ENCODE results near the gene ADGRL2.

Gene ADGRL2

DNA sequence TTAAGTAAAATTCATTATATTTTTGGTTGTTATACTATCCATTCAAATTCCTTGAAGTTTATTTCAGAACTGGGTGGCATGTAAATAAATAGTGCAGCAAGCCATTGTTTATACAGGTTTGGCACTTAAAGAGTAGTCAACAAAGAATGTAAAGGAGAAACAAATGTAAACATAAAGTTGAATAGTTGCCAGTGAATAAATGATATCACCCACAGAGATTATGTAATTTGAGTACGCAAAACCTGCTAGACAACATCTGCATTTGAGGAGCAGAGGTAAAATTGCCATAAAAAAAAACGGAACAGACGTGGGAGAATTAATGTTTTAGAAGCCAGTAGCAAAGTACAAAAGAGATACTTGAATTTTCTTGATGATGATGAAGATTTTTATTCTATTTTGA lies 111.6 kb downstream of the ADGRL2 start:
- no peak for DNase-seq (ENCODE audit: low spot score)

DNA sequence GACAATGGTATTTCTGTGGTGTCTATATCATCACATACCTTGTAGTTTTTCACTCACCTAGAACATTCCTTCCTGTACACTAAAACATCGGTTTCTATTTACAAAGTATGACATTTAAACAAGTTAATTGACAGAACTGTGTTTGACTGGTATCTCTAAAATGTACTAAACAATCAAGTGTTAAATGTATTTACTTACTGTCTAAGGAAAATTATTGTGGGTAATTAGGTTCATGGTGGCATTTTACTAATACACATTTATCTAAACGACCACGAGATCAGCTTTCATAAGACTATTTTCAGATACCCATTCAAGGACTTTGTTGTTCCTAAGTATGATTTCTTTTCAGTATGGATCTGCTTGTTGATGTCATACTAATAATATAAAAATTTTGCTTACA lies 115.2 kb downstream of the ADGRL2 start:
- no peak for DNase-seq (ENCODE audit: low spot score)

DNA sequence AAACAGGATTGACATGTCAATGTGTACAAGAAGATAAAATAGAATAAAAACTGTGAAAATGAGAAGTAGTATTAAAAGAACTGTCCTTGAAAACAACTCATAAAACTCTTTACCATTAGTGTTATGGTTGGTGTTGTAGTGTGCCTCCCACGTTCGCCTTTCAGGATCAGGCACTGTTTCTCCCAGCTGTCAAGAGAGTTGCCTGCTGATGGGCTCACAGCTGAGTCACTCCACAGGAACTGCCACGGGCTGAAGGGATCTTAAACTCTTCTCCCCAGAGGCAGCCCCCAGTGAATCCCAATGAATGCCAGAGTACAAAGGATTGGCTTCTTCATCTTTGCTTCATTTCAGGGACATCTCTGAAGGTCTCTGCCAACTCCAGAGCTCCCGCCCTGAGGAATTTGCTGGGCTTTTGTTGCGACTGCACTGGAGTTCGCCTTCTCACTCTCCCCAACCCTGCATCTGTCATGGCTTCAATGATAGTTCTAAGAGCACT lies 119.6 kb downstream of the ADGRL2 start:
- no peak for DNase-seq (ENCODE audit: low spot score)

DNA sequence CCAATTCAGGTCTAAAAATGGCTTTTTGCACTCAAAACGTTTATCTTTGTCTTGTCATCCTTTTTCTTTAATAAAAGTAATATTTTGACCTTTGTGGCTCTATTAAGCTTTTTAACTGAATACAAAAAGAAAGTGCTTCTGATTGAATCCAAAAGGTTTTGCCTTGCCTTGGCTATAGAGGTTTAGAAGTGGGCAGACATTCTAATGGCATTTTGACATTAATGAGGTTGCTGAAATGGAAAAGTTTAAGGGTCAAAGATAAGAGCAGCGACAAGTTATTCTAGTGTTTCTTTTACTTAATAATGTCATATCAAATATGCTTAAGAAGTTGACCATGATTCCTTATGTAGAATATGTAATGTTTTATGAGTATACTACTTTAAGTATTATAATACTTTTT lies 120.2 kb downstream of the ADGRL2 start:
- no peak for DNase-seq (ENCODE audit: low spot score)

DNA sequence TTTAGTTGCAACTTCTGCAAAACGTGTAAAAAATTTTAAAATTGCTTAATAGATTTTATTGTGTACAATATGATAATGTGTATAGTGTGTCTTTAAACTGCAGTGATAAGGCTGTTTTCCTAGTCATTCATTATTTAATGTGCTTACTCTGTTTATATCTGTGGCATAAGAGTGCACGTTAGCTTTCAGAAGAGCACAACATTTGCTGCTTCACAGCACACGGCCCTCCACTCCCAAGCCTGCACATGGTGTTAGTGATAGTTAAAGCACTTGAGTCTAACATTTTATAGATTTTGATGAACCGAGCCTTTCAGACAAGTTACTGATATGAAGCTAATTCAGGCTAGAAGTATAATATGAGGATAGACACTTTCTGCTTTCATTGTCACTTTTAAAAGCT lies 120.6 kb downstream of the ADGRL2 start:
- DNase-seq (ENCODE audit: low spot score) = no peak

DNA sequence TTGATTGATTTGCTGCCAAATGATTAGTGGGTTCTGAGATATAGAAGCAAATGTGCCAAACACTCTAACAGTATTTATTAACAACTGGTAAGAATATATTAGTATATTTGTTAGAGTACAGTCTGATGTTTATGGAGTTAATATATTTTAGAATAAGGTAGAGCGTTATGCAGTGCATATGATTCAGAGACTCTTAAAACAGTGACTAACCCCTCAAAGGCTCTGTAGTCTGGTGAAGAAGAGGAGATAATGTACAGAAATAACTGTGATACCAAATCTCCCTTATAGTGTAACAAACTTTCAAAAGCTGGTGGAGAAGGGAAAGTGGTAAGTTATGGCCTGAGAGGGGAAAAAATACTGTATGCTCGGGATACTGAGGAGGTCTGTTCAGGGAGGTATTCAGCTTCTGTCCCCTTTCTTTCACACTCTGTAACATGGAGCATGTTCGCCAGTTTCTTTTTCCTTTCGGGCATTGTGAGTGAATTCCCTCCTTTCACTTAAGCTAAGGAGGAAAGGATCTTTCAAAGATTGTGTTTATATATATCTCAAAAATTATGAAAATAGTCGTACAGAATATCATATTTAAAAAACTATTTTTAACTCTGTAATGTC lies 121.2 kb downstream of the ADGRL2 start:
- no peak for DNase-seq (ENCODE audit: low spot score)

DNA sequence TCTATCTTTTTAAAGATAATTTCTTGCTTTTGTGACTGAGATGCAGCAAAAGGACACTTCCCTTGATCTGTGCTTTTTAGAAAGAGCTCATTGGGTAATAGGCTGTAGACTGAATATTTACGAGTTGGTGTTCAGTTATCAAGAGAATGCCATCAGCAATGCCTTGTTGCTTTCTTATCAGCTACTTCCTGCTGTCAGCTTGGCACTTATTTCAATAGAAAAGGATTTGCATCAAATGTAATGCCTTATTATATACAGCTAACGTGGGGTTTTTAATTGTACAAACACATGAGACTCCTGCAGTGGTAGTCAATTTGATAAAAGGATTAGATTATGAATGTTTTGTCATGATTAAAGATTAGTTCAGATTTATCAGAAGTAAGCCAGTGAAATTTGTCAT lies 122.2 kb downstream of the ADGRL2 start:
- DNase-seq (ENCODE audit: low spot score) = no peak

DNA sequence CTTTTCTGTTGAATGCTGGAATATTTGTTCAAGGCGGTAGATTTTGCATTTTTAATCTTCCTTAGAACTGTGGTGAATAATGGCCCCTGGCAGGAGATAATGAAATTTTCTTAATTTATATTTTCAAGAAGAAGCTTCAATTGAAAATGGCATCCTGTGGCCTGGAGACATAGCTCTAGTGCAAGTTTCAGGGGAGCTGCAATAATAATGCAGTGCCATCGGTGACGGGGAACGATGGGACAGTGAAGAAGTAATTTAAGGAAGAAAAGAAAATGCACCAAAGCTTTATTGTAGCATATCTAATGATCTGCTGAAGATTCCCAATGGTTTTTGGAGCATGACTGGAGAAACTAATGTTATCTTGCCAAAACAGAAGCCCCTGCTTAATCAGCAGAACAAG lies 128.4 kb downstream of the ADGRL2 start:
- DNase-seq (ENCODE audit: low spot score) = no peak

DNA sequence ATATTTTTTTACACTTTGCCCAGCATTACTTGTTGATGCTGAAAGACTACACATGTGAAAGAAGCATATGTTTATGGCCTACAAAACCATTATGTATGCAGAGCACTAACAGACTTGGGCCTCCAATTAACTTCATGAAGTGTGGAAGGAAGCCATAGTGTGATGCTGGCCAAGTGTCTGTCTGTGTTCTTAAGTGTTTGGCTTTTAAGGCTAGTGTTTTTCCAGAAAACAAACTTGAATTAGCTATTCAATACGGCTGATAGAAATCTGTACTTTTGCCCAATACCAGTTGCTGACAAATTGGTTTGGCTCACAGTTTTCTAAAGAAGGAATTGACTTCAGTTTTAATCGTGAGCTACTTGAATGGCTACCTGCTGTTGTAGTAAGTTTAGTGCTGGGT lies 136.1 kb downstream of the ADGRL2 start:
- DNase-seq (ENCODE audit: low spot score) = no peak

DNA sequence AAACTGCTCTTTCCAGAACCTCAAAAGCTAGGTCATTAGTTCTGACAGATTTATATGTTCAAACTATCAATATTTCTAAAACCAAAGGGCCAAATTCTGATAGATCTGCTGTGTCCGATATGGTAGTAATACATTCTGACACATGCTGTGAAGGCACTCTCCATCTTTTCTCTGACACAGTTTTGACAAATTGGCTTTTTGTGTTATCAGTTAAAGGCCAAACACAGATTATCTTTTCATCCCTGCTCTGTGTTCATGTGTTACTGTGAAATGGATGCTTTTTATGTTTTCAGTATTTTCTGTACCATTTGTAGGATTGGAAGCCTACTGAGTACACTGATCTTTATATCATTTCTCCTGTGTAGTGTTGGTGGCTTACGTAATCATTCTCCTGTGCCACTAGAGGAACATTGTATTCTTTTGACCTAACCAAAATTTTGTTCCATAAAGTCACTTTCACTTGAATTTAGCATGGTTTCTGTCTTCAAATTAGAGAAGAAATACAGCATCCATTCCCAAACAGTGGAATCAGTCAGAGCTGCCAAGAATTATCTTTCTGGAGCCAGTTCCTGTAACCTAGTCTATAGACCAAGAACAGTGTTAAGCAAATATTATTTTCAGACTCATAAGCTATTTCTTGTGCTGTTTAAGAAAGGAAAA lies 137.2 kb downstream of the ADGRL2 start:
- no peak for DNase-seq (ENCODE audit: low spot score)

DNA sequence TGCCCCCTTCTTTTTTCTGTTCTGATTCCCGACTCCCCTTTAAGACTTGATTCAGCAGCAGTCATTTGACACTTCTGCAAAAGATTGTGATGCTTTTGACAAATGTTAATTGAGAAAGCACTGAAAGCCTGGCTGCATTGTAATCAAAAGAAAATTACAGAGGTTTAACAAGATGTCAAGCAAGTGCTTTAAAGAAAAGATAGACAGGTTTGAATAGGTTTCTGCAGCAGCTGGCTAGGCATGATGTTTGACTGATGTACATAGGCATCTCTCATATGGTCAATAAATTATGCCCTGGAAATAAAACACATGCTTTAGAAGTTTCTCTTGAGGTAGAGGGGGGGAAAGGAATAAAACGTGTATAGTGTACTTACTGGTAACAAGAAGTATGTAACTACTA lies 147.8 kb downstream of the ADGRL2 start:
- DNase-seq (ENCODE audit: low spot score) = no peak

DNA sequence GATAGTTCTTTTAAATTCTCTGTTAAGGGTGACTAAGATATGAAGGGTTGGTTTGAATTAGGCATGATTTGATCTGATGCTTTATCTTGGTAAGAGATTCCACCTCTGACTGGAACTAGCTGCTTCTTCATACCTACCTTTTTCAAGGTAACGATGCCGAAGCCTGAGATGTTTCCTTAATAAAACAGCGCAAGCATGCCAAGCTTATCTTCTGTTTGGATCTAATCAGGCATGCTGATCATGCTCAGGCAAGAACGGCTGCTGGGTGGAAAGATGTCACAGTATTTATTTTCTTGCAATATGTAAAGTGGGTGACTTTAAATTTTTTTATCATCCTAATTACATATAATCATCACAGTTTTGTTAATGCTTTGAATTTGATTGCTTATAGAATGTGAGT lies 148.7 kb downstream of the ADGRL2 start:
- no peak for DNase-seq (ENCODE audit: low spot score)

DNA sequence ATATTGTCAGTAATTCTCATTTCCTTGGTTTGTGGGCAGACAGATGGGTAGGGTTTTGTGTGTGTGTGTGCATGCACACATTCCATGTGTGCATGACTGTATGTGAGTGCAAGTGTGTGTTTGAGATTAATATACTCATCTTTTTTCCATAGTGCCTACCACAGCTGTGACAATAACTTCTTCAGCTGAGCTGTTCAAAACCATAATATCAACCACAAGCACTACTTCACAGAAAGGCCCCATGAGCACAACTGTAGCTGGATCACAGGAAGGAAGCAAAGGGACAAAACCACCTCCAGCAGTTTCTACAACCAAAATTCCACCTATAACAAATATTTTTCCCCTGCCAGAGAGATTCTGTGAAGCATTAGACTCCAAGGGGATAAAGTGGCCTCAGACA lies 149.3 kb downstream of the ADGRL2 start:
- DNase-seq (ENCODE audit: low spot score) = no peak

DNA sequence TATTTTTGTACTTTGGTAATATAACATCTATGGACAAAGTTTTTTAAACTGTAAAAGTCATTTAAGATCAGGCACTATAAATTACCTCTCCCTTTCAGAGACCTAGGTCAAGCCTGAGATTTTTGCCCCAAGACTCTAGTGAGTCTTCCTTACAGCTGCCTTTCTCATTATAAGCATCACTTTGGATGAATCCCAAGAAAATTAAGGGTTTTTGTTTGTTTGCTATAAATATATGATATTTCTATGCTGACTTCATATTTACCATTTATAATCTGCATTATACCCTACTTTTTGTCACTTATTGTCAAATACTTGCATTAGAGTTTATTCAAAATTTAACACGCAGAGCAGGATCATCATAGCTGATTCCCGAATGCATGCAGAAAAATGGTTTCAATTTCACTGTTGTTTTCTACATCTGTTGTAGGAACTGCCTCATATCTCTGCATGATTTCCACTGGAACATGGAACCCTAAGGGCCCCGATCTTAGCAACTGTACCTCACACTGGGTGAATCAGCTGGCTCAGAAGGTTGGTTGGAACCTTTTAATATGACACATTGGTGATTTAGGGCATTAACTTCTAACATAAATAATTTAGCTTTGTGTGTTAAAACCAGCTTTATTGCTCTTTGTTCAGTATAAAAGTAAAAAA lies 150.0 kb downstream of the ADGRL2 start:
- DNase-seq (ENCODE audit: low spot score) = no peak

DNA sequence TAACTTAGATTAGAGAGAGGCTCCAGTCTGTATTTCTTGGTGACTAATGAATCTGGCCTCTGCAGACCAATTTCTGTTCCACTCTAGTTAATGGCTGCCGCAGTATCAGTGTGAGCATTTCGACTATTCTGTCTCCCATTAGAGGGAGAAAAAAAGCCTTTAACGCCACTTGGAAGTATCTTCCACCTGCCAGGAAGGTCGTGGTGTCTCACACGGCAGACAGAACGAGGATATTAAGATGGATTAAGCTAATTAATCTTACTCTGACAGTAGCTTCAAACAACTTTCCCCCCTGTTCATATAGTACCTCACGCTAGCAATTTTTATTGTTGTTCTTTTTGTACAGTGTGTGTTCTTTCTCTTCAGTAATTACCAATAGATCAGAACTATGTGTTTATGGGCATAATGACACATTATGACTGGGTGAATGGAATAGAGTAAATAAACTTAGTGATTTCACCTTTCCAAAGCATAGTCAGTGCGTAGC lies 153.8 kb downstream of the ADGRL2 start:
- no peak for DNase-seq (ENCODE audit: low spot score)

DNA sequence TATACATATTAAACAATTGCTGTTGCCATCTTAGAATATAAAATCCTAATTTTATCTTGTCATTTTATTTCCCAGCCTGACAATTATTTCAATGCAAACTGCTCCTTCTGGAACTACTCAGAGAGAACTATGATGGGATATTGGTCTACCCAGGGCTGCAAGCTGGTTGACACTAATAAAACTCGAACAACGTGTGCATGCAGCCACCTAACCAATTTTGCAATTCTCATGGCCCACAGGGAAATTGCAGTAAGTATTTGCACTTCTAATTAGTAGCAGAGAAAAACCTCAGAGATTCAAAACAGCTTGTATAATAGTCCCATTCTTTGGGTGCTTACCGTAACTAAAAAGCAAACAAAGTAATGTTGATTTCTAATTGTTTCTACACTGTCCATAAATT lies 167.2 kb downstream of the ADGRL2 start:
- DNase-seq (ENCODE audit: low spot score) = no peak

DNA sequence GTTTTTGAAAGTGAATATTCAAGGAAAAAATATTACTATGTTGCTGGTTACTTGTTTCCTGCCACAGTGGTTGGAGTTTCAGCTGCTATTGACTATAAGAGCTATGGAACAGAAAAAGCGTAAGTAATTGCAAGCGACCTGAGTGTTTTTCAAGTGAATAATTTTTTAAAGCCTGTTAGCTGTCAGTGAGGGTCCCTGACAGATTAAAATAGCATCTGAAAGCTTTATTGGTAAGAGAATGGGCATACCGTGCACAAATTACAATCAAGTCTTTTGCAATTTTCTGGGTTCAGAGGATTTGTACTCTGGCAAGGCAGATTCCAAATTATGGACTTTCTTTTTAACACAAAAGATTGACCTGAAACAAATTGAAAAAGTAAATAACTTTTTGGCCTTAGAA lies 169.7 kb downstream of the ADGRL2 start:
- no peak for DNase-seq (ENCODE audit: low spot score)

DNA sequence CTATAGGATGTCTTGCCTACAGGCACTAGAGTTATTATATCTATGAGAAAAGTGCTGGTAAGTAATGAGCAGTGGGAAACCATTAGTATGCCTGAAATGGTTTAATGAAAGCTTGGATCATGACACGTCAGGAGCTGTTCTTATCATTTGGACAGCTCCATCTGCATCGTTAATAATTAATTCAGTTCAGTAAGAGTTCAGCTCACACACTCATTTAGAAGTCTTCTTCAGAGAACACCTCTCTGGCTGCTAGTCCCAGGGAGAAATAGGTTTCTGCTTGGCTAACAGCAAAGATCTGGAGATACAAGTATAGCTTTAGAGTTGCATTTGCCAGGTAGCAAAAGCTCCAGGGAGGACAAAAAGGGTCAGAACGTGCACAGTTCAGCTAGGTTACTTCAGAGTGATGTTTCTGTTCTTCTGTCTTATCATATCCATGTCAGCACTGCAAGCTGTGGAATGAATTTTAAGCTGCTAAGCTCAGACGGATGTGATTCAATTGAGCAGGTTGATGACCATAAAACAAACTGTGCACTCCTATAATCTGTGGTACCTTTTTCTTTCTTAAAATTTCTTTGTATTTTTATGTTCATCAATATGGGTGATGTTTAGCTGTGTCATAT lies 173.6 kb downstream of the ADGRL2 start:
- DNase-seq (ENCODE audit: low spot score) = no peak

DNA sequence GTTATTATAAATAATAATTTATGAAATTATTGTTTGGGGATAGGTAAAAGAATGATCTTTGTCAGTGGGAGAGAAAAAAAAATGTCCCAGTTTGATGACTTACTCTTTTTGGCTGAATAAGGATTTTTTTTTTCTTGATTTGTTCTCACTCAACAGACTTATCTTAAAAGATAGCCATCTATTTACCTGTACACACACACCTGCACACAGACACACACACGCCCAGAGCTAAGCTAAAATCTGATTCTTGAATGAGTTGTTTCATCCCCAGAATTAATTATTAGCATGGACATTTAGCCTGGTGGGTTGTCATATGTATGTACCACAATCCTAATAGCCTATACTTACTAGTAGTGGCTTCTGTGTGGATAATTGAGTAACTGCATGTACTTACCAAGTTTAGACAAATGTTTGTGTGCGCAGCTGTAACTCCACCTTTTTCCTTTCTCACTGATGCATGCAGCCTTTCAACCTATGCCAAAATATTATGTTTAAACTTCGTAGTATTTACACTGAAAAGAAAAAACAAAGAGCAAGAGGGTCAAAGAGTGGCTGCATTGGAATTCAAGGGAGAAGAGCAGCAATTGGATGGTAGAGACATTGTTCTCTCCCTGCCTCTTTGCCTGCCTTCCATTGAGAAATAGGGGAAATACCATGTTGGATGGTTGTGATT lies 174.3 kb downstream of the ADGRL2 start:
- DNase-seq (ENCODE audit: low spot score) = no peak

DNA sequence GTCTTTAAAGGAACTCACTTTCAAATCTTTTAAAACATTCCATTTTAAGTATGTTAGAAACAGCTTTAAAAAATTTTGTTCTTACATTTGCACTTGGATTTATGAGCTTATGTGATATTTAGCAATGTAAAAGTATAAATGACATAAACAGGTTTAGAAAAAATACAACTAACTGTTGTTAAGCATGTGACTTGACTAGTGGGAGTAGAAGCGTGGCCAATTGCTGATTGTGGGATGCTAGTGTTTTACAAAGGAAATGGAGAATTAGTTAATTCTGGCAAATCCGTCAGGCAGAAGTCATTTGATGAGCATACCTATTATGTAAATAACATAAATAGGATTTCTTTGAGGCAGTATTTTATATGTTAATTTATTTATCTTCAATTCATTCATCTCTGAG lies 175.8 kb downstream of the ADGRL2 start:
- DNase-seq (ENCODE audit: low spot score) = no peak

DNA sequence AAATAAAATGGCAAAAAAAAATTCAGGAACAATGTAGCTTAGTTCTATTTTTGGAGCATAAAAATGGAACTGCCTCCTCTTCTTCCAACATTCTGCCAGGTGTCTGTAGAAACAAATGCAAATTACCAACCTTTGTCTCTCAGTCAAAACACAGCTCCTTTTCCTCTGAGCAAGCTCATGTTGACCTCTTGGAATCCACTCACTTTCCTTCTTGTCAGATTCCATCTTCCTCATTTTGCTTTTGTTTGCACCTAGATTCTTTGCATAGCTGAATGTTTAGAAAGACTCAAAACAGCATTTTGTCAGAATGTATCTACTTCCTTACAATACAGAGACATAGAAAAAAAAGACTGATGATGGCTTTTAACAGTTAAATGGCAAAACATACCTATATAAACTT lies 178.2 kb downstream of the ADGRL2 start:
- no peak for DNase-seq (ENCODE audit: low spot score)

DNA sequence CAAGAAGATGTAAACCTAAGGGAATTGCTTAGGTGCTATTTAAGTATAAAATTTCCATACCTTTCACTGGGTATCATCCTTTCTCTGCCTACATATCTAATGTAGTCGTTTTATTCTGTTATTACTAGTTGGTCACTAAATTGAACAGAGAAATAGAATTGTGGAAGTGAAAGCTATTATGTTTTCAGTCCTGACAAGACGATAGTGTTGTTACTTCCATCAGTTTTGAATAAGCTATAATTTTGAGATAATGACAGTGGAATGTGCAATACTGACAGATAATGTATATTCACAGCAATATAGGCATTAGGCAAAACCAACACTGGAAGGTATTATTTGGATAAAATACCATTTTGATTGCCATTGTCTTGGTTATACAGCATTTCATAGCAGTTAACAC lies 181.8 kb downstream of the ADGRL2 start:
- no peak for DNase-seq (ENCODE audit: low spot score)
